Ramos (cell line): ENCODE measurements around the gene PIWIL4.

Source experiments
- in situ Hi-C: fragments of 300-500 bp; cut with MboI; formaldehyde crosslinking; loops from one replicate; pipeline ENCODE4 v1.14.3; 2022; ENCODE audit warnings: low sequenced_read_pairs; ENCODE audit not compliant: unreplicated experiment

PIWIL4 gene

DNA sequence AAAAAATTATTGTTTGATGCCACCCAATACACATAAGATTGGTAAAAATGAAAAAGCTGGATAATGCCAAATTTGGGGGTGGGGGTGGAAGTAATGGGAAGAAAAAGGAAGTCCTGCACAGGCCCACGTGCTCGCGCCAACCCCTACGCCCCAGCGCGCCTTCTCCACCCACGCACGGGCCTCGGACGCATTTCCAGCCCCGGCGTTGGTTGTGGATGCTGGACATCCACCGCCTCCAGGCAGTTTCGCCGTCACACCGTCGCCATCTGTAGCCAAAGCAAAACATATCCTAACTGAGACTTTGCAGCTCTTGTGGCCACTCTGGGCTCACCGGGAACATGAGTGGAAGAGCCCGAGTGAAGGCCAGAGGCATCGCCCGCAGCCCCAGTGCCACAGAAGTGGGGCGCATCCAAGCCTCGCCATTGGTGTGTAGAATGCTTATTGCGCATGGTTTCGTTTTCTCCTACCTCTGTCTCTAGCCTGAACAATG lies at the start of gene PIWIL4:
Gene PIWIL4, plus strand, starts transcription at position 188 of the 490 bp plus-strand sequence. Its CDS starts 151 bp downstream, at position 339.
- in situ Hi-C loops = no loop called here

- in situ Hi-C loops = loop anchor here (25.0 kb wide), 1 partner anchor 606 kb away; no protein-coding TSS in a partner anchor
Measured at GRCh38 chr11:94518300-94518699, 48.9 kb upstream of the PIWIL4 start.

DNA sequence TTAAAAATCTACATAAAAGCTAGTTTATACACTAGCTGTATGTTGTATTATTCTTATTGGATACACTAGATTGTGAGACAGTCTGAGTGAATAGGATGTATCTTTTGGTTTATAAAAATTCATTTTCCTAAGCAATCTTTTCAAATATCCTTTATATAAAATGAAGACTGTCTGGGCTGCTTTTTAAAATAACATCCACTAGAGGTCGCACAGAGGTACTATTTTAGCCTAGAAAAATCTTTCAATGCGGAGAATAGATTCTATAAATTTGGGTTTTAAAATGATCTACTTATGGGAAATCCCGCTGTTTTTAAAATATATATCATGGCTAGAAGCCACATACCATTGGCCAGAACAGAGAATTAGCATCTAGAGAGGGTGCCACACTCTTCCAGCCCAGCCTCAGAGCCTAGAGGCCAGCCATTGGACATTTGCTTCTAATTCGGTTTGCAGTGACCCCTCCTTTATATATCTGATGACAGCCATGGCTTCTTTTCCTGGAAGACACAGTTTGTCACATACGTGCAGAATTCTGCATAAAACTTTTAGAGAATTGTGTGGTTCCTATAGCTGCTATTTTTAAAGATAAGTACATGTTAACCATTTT lies 47.6 kb upstream of the PIWIL4 start:
- in situ Hi-C loops = loop anchor here (25.0 kb wide), 1 partner anchor 607 kb away; no protein-coding TSS in a partner anchor

DNA sequence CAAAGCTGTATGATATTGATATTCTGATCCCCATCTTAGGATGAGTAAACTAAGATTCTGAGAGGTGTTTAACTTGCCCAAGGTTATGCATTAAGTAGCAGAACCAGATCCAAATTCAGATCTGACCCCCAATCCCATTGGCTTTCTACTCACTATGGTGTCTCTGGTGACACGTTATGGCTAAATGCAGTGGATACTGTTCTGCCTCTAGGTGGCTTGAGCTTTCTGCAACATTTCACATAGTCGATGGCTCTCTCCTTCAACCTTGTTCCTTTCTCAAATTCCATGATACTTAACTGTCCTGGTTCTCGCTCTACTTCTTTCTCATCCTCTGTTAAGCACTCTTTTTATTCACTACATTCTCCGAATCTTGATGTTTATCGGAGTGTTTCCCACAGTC lies 45.5 kb upstream of the PIWIL4 start:
- in situ Hi-C loops = loop anchor here (25.0 kb wide), 1 partner anchor 609 kb away; no protein-coding TSS in a partner anchor

GRCh38 chr11:94524341-94524740 lies 42.8 kb upstream of the PIWIL4 start:
- in situ Hi-C loops = loop anchor here (25.0 kb wide), 1 partner anchor 612 kb away; no protein-coding TSS in a partner anchor

- in situ Hi-C loops = no loop called here
Measured at GRCh38 chr11:94525546-94526324, 41.4 kb upstream of the PIWIL4 start.

GRCh38 chr11:94526645-94527438 lies 40.3 kb upstream of the PIWIL4 start:
- in situ Hi-C loops = no loop called here

DNA sequence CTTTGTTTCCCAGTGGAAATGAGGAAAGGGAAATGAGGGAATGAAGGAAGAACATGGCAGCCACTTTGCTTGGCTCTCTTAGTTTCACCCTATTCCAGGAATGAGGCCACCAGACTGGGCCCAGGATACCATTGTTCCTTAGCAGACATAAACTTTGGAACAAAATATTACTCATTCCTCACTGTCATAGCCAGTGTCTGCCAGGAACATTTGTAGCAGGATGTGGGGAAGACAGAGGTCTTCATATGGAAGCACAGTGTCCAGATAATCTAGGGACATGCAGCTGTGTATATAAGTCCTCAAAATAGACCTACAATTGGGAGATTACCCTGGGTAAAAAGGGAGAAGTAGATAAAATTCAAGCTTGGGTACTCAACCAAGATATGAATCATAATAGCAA lies 38.6 kb upstream of the PIWIL4 start:
- in situ Hi-C loops = no loop called here

DNA sequence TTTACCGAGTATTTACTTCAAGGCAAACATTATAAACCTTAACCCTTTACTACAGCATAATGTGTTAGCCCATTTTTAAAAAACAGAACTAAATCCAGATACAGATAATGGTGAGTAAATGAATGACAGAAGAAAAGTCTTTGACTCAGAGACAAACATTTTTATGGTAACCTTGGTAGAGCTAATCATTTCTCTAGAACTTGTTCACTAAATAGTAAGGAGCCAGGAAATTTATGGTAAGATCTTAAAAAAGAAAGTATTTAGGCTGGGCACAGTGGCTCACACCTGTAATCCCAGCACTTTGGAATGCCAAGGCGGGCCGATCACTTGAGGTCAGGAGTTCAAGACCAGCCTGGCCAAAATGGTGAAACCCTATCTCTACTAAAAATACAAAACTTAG lies 35.0 kb upstream of the PIWIL4 start:
- in situ Hi-C loops = no loop called here

- in situ Hi-C loops = no loop called here
Measured at GRCh38 chr11:94533206-94533605, 34.0 kb upstream of the PIWIL4 start.

DNA sequence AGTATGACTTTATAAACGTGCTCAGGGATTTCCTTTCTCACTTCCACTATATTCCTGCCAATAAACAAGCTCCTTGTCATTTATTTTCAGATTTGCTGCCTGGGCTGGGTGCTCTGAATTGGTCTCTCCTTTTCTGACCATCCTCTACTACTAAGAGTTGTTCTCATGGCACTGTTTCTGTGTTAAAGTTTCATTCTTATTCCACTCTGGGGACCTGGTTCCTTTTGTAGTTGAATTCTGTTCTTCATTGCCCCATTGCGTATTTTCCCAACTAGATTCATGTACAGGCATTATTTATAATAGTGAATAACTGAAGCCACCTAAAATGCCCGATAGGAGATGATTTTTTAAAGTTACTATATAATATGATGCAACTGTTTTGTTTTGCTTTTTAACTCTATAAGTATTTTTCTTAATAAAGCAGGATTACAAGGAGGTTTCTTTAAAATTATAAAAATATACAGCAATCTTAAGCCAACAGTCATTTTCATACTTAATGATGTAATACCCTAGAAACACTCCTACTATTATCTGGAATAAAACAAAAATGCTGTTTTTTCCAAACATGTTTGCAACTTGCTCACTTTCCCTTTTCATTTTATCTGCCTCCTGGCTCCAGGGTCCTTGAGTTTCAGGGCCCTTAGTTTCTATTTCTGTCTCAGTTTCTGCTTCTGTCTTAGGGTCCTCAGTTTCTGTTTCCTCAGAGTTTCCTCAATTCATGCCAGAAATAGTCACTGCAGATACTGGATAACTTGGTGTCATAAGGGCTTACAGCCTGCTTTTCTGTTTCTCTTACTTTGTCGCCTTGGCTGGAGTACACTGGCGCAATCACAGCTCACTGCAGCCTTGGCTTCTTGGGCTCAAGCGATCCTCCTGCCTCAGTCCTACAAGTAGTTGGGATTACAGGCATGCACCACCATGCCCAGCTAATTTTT lies 33.2 kb upstream of the PIWIL4 start:
- in situ Hi-C loops = no loop called here

DNA sequence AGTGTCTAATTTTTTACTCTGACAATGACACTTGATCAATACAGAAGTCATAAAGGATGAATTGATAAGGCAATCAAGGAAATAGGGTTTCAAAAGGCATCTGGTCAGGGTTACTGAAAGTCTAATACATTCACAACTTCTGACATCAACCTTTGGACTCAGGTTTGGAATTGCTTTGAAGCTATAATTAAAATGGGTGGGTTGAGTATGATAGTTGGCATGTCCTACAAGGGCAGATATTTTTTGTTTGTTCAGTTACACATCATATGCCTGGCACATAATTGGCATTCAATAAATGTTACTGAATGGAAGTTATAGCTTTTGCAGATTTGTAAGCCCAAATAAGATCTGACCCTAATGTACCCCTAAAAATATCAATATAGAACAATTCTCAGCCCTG lies 30.8 kb upstream of the PIWIL4 start:
- in situ Hi-C loops = no loop called here

DNA sequence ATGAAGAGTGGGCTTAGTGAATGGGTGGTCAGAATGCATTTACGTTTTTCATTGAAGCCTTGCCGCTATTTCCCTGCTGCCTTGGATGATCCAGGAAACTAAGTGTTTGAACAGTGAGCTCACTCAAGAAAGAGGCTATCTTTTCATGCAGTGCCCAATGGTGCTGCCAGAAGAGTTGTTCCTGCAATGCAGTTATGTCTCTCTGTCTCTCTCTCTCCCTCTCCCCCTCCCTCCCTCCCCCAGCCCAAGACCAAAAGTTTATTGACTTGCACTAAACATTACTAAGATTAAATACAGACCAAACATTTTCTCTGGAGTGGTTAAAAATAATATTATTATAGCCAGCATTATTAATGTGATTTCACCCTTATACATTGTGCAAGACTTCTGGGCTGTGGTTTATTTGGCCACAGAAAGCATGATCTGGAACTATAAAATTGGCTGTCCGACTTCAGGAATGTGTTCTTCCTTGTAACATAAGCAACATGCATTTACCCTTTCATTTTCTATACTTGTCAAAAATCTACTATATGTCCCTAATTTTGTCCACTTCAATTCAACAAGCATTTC lies 30.1 kb upstream of the PIWIL4 start:
- in situ Hi-C loops = no loop called here

- in situ Hi-C loops = no loop called here
Measured at GRCh38 chr11:94539420-94539819, 27.7 kb upstream of the PIWIL4 start.

DNA sequence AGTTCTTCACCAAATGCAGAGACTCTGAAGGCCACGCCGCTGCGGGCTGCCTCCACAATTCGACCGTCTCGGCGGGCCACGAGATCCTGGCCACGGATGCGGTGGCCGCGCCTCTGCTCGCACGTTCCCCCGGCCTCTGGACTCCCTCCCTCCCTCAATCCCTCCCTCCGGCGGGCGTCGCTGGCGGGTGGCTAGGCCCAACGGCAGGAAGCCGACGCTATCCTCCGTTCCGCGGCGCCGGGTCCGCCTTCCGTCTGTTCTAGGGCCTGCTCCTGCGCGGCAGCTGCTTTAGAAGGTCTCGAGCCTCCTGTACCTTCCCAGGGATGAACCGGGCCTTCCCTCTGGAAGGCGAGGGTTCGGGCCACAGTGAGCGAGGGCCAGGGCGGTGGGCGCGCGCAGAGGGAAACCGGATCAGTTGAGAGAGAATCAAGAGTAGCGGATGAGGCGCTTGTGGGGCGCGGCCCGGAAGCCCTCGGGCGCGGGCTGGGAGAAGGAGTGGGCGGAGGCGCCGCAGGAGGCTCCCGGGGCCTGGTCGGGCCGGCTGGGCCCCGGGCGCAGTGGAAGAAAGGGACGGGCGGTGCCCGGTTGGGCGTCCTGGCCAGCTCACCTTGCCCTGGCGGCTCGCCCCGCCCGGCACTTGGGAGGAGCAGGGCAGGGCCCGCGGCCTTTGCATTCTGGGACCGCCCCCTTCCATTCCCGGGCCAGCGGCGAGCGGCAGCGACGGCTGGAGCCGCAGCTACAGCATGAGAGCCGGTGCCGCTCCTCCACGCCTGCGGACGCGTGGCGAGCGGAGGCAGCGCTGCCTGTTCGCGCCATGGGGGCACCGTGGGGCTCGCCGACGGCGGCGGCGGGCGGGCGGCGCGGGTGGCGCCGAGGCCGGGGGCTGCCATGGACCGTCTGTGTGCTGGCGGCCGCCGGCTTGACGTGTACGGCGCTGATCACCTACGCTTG lies 23.2 kb upstream of the PIWIL4 start, which contains the start of gene FUT4:
Gene FUT4, plus strand, starts transcription at position 227 of the 951 bp plus-strand sequence. Its CDS starts 213 bp downstream, at position 440.
- in situ Hi-C loops = no loop called here

- in situ Hi-C loops = no loop called here
Measured at GRCh38 chr11:94544646-94545263, 22.4 kb upstream of the PIWIL4 start.

- in situ Hi-C loops = no loop called here
Measured at GRCh38 chr11:94545264-94546161, 21.7 kb upstream of the PIWIL4 start.
